H1 (cell line): ENCODE measurements around the gene SMARCA2. TPM values are rescaled to one million over a fixed set of nuclear protein-coding genes. Genes with fewer than 3 reads are reported as not detected.

Experiments used
- CTCF ChIA-PET: fragments of 300-600 bp; sonication (Branson Sonifier 250); formaldehyde crosslinking; loops from one replicate; lab custom pipeline; 2021; ENCODE audit not compliant: partially characterized antibody; lab: Charles Lee
- POLR2A ChIA-PET: fragments of 300-600 bp; sonication (Branson Sonifier 250); formaldehyde crosslinking; loops from one replicate; lab custom pipeline; 2021; ENCODE audit warnings: inconsistent platforms; ENCODE audit not compliant: partially characterized antibody; lab: Charles Lee
- DNase-seq, 2 experiments: peaks; one replicate each; pipeline versions ENCODE4 v3.0.0 to v3.0.0-alpha.2; 2010 to 2022; ENCODE audit warnings: low spot score in 2 of 2, low read depth in 1 of 2, mixed read lengths in 1 of 2
- FAIRE-seq: peaks from 2 replicates; lab custom pipeline; 2011; peaks lifted over from hg19 to GRCh38; lab: Jason Lieb, UNC
- H2AFZ ChIP-seq: 2 replicates; pipeline ENCODE4 v1.8.1; 2012; ENCODE audit warnings: low read length, inconsistent platforms
- H2AK5ac ChIP-seq: 2 replicates; pipeline ENCODE4 v1.6.1; 2013; ENCODE audit warnings: low read depth, low read length
- H2BK120ac ChIP-seq: replicated peaks from 2 replicates; pipeline ENCODE3; 2013; ENCODE audit warnings: low read depth, low read length, inconsistent platforms
- H2BK12ac ChIP-seq: 2 replicates; pipeline ENCODE4 v1.6.1; 2013; ENCODE audit warnings: low read depth, low read length
- H2BK15ac ChIP-seq: 2 replicates; pipeline ENCODE4 v1.6.1; 2013; ENCODE audit warnings: low read length
- H2BK20ac ChIP-seq: 2 replicates; pipeline ENCODE4 v1.6.1; 2013; ENCODE audit warnings: low read length
- H2BK5ac ChIP-seq: 2 replicates; pipeline ENCODE4 v1.6.1; 2013; ENCODE audit warnings: low read depth, low read length
- H3K14ac ChIP-seq: 2 replicates; pipeline ENCODE4 v1.6.1; 2013; ENCODE audit warnings: inconsistent platforms; ENCODE audit not compliant: insufficient read length
- H3K18ac ChIP-seq: 2 replicates; pipeline ENCODE4 v1.6.1; 2013; ENCODE audit warnings: low read length; ENCODE audit errors: extremely low read depth
- H3K23ac ChIP-seq: 2 replicates; pipeline ENCODE4 v1.6.1; 2013; ENCODE audit warnings: inconsistent platforms; ENCODE audit not compliant: insufficient read length
- H3K23me2 ChIP-seq: 2 replicates; pipeline ENCODE4 v1.6.1; 2013; ENCODE audit warnings: low read depth, low read length
- H3K27ac ChIP-seq: 2 replicates; pipeline ENCODE4 v1.6.1; 2011; ENCODE audit warnings: low read depth, low read length, inconsistent platforms
- H3K27me3 ChIP-seq, 4 experiments: replicated peaks in 1 of 4; 1 replicate in 1 of 4; 2 replicates in 3 of 4; pipeline versions ENCODE4 v1.6.1 to v1.8.1; 2011 to 2013; ENCODE audit warnings: low read length in 3 of 4, mild to moderate bottlenecking in 3 of 4, inconsistent platforms in 2 of 4, mixed read lengths in 2 of 4, moderate library complexity in 1 of 4; ENCODE audit not compliant: control insufficient read depth in 3 of 4, insufficient read depth in 3 of 4; ENCODE audit errors: extremely low read depth in 1 of 4
- H3K36me3 ChIP-seq, 4 experiments: 2 replicates each; pipeline versions ENCODE4 v1.6.1 to v1.8.1; 2011 to 2013; ENCODE audit warnings: mild to moderate bottlenecking in 4 of 4, low read length in 3 of 4, moderate library complexity in 2 of 4, control low read depth in 1 of 4, inconsistent platforms in 1 of 4; ENCODE audit not compliant: insufficient read depth in 4 of 4, control insufficient read depth in 2 of 4
- H3K4ac ChIP-seq: replicated peaks from 2 replicates; pipeline ENCODE3; 2013; ENCODE audit warnings: low read length, low read depth, mixed read lengths, inconsistent platforms; ENCODE audit not compliant: insufficient read length
- H3K4me1 ChIP-seq, 4 experiments: replicated peaks in 1 of 4; 1 replicate in 1 of 4; 2 replicates in 3 of 4; pipeline versions ENCODE4 v1.6.1 to v1.8.1; 2011 to 2013; ENCODE audit warnings: low read length in 3 of 4, inconsistent platforms in 2 of 4, mixed read lengths in 1 of 4; ENCODE audit not compliant: insufficient read depth in 4 of 4, control insufficient read depth in 3 of 4
- H3K4me2 ChIP-seq, 2 experiments: 2 replicates each; pipeline versions ENCODE4 v1.6.1 to v1.8.1; 2011 to 2013; ENCODE audit warnings: low read depth in 2 of 2, low read length in 2 of 2, control low read depth in 1 of 2, inconsistent platforms in 1 of 2, mild to moderate bottlenecking in 1 of 2; ENCODE audit not compliant: insufficient read depth in 1 of 2
- H3K4me3 ChIP-seq, 4 experiments: fragments of 200-600, 300-600 bp in 1 of 4; sonication (generic), shearing (Covaris generic), sonication (Bioruptor Twin) in 1 of 4; 2 replicates each; pipeline versions ENCODE4 v1.5.1 to v1.8.1; 2011 to 2016; ENCODE audit warnings: low read length in 4 of 4, low read depth in 3 of 4, control low read depth in 2 of 4, inconsistent platforms in 2 of 4, mild to moderate bottlenecking in 2 of 4, mixed read lengths in 1 of 4, moderate library complexity in 1 of 4; ENCODE audit not compliant: insufficient read depth in 2 of 4; ENCODE audit errors: extremely low read depth in 1 of 4
- H3K56ac ChIP-seq: replicated peaks from 2 replicates; pipeline ENCODE3; 2013; ENCODE audit warnings: low read depth, mild to moderate bottlenecking, mixed read lengths, low read length, inconsistent platforms; ENCODE audit not compliant: insufficient read length
- H3K79me1 ChIP-seq: 2 replicates; pipeline ENCODE4 v1.6.1; 2013; ENCODE audit warnings: low read depth, low read length, control low read depth
- H3K79me2 ChIP-seq, 2 experiments: 2 replicates each; pipeline versions ENCODE4 v1.6.1 to v1.8.1; 2012 to 2013; ENCODE audit warnings: low read length in 2 of 2, mild to moderate bottlenecking in 2 of 2, inconsistent platforms in 1 of 2; ENCODE audit not compliant: insufficient read depth in 2 of 2, control insufficient read depth in 1 of 2
- H3K9ac ChIP-seq, 4 experiments: replicated peaks in 1 of 4; 1 replicate in 1 of 4; 2 replicates in 3 of 4; pipeline versions ENCODE4 v1.6.1 to v1.8.1; 2011 to 2013; ENCODE audit warnings: low read depth in 3 of 4, low read length in 3 of 4, control low read depth in 2 of 4, mild to moderate bottlenecking in 2 of 4, moderate library complexity in 2 of 4, inconsistent platforms in 1 of 4; ENCODE audit errors: extremely low read depth in 1 of 4
- H3K9me3 ChIP-seq, 2 experiments: 2 replicates each; pipeline versions ENCODE4 v1.6.1 to v1.8.1; 2012 to 2013; ENCODE audit warnings: mild to moderate bottlenecking in 2 of 2, moderate library complexity in 2 of 2, control low read depth in 1 of 2, inconsistent platforms in 1 of 2, low read depth in 1 of 2, low read length in 1 of 2, mixed read lengths in 1 of 2; ENCODE audit not compliant: insufficient read depth in 2 of 2
- H4K20me1 ChIP-seq, 2 experiments: replicated peaks in 1 of 2; 2 replicates each; pipeline versions ENCODE3 to v1.8.1; 2011 to 2013; ENCODE audit warnings: inconsistent platforms in 2 of 2, low read length in 2 of 2, mild to moderate bottlenecking in 1 of 2; ENCODE audit not compliant: insufficient read depth in 2 of 2, control insufficient read depth in 1 of 2
- H4K5ac ChIP-seq: 2 replicates; pipeline ENCODE4 v1.6.1; 2013; ENCODE audit warnings: low read length, low read depth, mixed read lengths, inconsistent platforms; ENCODE audit not compliant: insufficient read length
- H4K8ac ChIP-seq: 2 replicates; pipeline ENCODE4 v1.8.0; 2013; ENCODE audit warnings: mild to moderate bottlenecking, moderate library complexity, low read length, inconsistent platforms; ENCODE audit not compliant: insufficient read depth; ENCODE audit errors: extremely low read depth
- H4K91ac ChIP-seq: replicated peaks from 2 replicates; pipeline ENCODE3; 2013; ENCODE audit warnings: low read length, mixed read lengths, inconsistent platforms; ENCODE audit not compliant: insufficient read length
- CHD1 ChIP-seq: IDR thresholded peaks from 2 replicates; pipeline ENCODE4 v1.6.1; 2012; ENCODE audit warnings: low read depth, low read length, improper control_type of control experiment
- CTBP2 ChIP-seq: IDR thresholded peaks from 2 replicates; pipeline ENCODE4 v1.7.0; 2011; ENCODE audit warnings: borderline replicate concordance, mild to moderate bottlenecking, moderate library complexity, mixed read lengths, low read length; ENCODE audit not compliant: insufficient read depth, insufficient read length
- SAP30 ChIP-seq: fragments of 300-600 bp; sonication (generic); IDR thresholded peaks from 2 replicates; pipeline ENCODE4 v1.7.1; 2012; ENCODE audit warnings: low read length, moderate library complexity, mild to moderate bottlenecking, inconsistent platforms; ENCODE audit not compliant: insufficient read depth, insufficient replicate concordance
- SIRT6 ChIP-seq: IDR thresholded peaks from one replicate; pipeline ENCODE4 v1.7.1; 2012; ENCODE audit warnings: low read length, inconsistent platforms
- SRF ChIP-seq: IDR thresholded peaks from 2 replicates; pipeline ENCODE4 v1.6.1; 2011; ENCODE audit warnings: mild to moderate bottlenecking, low read depth, low read length, moderate library complexity
- ZNF274 ChIP-seq: IDR thresholded peaks from 2 replicates; pipeline ENCODE4 v1.7.0; 2012; ENCODE audit warnings: low read length, borderline replicate concordance; ENCODE audit errors: extremely low read depth
- WGBS, 2 experiments: shearing (Covaris generic) in 1 of 2; methylation state at CpG; one replicate each; pipeline versions ENCODE4 v1.1.6 to v1.1.7; 2013 to 2015; ENCODE audit warnings: low lambda C conversion rate in 2 of 2, mixed read lengths in 2 of 2, inconsistent platforms in 1 of 2, low coverage in 1 of 2, missing lambda C conversion rate in 1 of 2; ENCODE audit not compliant: insufficient replicate concordance in 2 of 2, insufficient coverage in 1 of 2, insufficient read length in 1 of 2; ENCODE audit errors: extremely low coverage in 1 of 2, missing lambda C conversion rate in 1 of 2; 5-methylcytosine and 5-hydroxymethylcytosine counted together
- polyA plus RNA-seq, 7 experiments: library from polyadenylated mRNA; depleted of rRNA in 3 of 7; stranded (reverse) in 5 of 7; unstranded in 2 of 7; fragments of >200 nt in 5 of 7; fragments of 200-250 nt in 2 of 7; gene quantifications; 1 replicate in 5 of 7; 2 replicates in 1 of 7; 4 replicates in 1 of 7; pipeline versions ENCODE4 v1.2.1 to v1.2.3, GENCODE V29; 2011 to 2013; ENCODE audit warnings: missing spikeins in 2 of 7, mixed read lengths in 2 of 7
- total RNA-seq: library from RNA; stranded (reverse); fragmentation: NEBNext Ultra II Directional; extraction: Animal tissue kit (Norgen Biotek cat#: 25700); gene quantifications from 2 replicates; pipeline ENCODE4 v1.2.1, GENCODE V29; 2021

SMARCA2 gene
- total and polyA plus RNA-seq, 2 of the 8 experiments (the other 6 are each of a cell fraction or from before 2014, with no cell fraction given) = 6.3 to 21.7 TPM

DNA sequence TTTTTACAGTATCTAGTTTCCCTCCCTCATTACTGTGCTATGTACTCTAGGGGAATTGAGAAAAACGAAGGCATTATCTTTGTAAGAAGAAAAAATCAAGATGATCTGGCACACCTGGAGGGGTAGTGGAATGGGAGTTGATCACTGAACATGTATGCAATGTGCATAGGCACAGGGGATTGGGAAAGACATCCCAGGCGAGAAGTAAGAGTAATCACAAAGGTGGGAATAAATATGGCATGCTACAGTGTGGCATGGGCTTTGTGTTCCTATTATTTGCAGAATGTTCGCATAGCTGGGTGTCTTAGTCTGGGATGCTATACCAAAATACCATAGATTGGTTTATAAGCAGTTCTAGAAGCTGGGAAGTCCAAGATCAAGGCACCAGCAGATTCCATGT is 130.6 kb downstream of the SMARCA2 start:
- Histone ChIP-seq H4K8ac (no peak overlapping the region), H2AFZ (no peak overlapping the region), H3K27ac (no peak overlapping the region), H3K79me2 (no peaks in the 10 kb centered on the region), H3K23ac (no peak overlapping the region), H3K79me1 (no peaks in the 10 kb centered on the region)
- POLR2A ChIA-PET = interaction anchor here (1.7 kb wide), 1 partner anchor 36 kb away, joined by 3 read pairs; no protein-coding TSS in a partner anchor
- no peak for FAIRE-seq
- TF ChIP-seq SRF = no peak
- TF ChIP-seq ZNF274 = no peak
- no peak for TF ChIP-seq SAP30
- TF ChIP-seq CHD1 = no peak
- TF ChIP-seq SIRT6 = no peak
- TF ChIP-seq CTBP2 = no peak
- TF ChIP-seq, all 59 proteins: peak for 0
- no peak overlapping the region for H2BK5ac ChIP-seq
- H2BK120ac ChIP-seq = no peak overlapping the region
- no peaks in the 10 kb centered on the region for H3K27me3 ChIP-seq
- no peak overlapping the region for H3K4me2 ChIP-seq
- no peak overlapping the region for H2BK20ac ChIP-seq
- no peak overlapping the region for H3K4me3 ChIP-seq
- H3K56ac ChIP-seq = no peak overlapping the region
- no peak overlapping the region for H3K9ac ChIP-seq
- H4K20me1 ChIP-seq = no peaks in the 10 kb centered on the region
- H2AK5ac ChIP-seq = no peak overlapping the region
- H4K5ac ChIP-seq = no peak overlapping the region
- no peaks in the 10 kb centered on the region for H3K36me3 ChIP-seq
- CTCF ChIA-PET = interaction anchor here (0.6 to 2.6 kb wide), 8 partner anchors 12 to 655 kb away, joined by 3 to 25 read pairs (median 4); no protein-coding TSS in a partner anchor
- H3K14ac ChIP-seq = no peak overlapping the region
- H3K18ac ChIP-seq = no peak overlapping the region
- H2BK12ac ChIP-seq = no peak overlapping the region
- WGBS, 2 experiments = 87% methylated on average over 3 of the region's 3 CpGs; no CpG with 5 or more reads in 1 of the 2 experiments
- no peak overlapping the region for H2BK15ac ChIP-seq
- no peak overlapping the region for H4K91ac ChIP-seq
- H3K4me1 ChIP-seq = no peaks in the 10 kb centered on the region
- H3K4ac ChIP-seq = no peak overlapping the region
- H3K23me2 ChIP-seq = no peaks in the 10 kb centered on the region
- no peak for DNase-seq
- 0 out of 4 replicates have a peak, but pooled peaks cover 0 to 6% of the 10 kb centered on the region in 2 experiments for H3K9me3 ChIP-seq
